Mesendoderm (in vitro differentiated cells): Measurements from ENCODE around the gene C9orf50.
A peak's percentile ranks its signal among the peaks of the same experiment; 100 is the strongest.

Source experiments
- DNase-seq: peaks from one replicate; pipeline ENCODE4 v3.0.0; 2013
- H2AK5ac ChIP-seq: 2 replicates; pipeline ENCODE4 v1.6.1; 2013; ENCODE audit warnings: low read length, inconsistent platforms
- H2BK120ac ChIP-seq: 2 replicates; pipeline ENCODE4 v1.6.1; 2013; ENCODE audit warnings: low read depth, mild to moderate bottlenecking, low read length, moderate library complexity, mixed read lengths
- H2BK15ac ChIP-seq: replicated peaks from 2 replicates; pipeline ENCODE4 v1.6.1; 2013; ENCODE audit warnings: low read depth, mild to moderate bottlenecking, moderate library complexity
- H2BK5ac ChIP-seq: 2 replicates; pipeline ENCODE4 v1.6.1; 2013; ENCODE audit warnings: low read length, inconsistent platforms
- H3K18ac ChIP-seq: 2 replicates; pipeline ENCODE4 v1.6.1; 2013; ENCODE audit warnings: mild to moderate bottlenecking, low read length, mixed read lengths
- H3K23ac ChIP-seq: one replicate; pipeline ENCODE4 v1.6.1; 2013; ENCODE audit warnings: low read length
- H3K27ac ChIP-seq: 2 replicates; pipeline ENCODE4 v1.5.1; 2013; ENCODE audit warnings: low read depth, mild to moderate bottlenecking, inconsistent platforms, low read length, moderate library complexity
- H3K27me3 ChIP-seq: 2 replicates; pipeline ENCODE4 v1.6.1; 2013; ENCODE audit warnings: low read length, control low read depth, mild to moderate bottlenecking, inconsistent platforms; ENCODE audit not compliant: insufficient read depth, poor library complexity
- H3K36me3 ChIP-seq: 2 replicates; pipeline ENCODE4 v1.6.1; 2013; ENCODE audit warnings: low read length, inconsistent platforms; ENCODE audit not compliant: control insufficient read depth, insufficient read depth
- H3K4ac ChIP-seq: one replicate; pipeline ENCODE4 v1.6.1; 2013; ENCODE audit warnings: low read depth, mild to moderate bottlenecking, low read length, moderate library complexity
- H3K4me1 ChIP-seq: 2 replicates; pipeline ENCODE4 v1.6.1; 2013; ENCODE audit warnings: low read depth, low read length, inconsistent platforms; ENCODE audit not compliant: control insufficient read depth
- H3K4me2 ChIP-seq: 2 replicates; pipeline ENCODE4 v1.6.1; 2013; ENCODE audit warnings: low read length
- H3K4me3 ChIP-seq: 2 replicates; pipeline ENCODE4 v1.5.1; 2013; ENCODE audit warnings: mild to moderate bottlenecking, low read length
- H3K56ac ChIP-seq: one replicate; pipeline ENCODE4 v1.6.1; 2013; ENCODE audit warnings: low read length
- H3K79me1 ChIP-seq: 2 replicates; pipeline ENCODE4 v1.6.1; 2013; ENCODE audit warnings: low read length, inconsistent platforms
- H3K79me2 ChIP-seq: 2 replicates; pipeline ENCODE4 v1.6.1; 2013; ENCODE audit warnings: mild to moderate bottlenecking, low read length; ENCODE audit not compliant: control insufficient read depth, insufficient read depth
- H3K9ac ChIP-seq: 2 replicates; pipeline ENCODE4 v1.6.1; 2013; ENCODE audit warnings: low read length, inconsistent platforms
- H4K5ac ChIP-seq: one replicate; pipeline ENCODE4 v1.6.1; 2013; ENCODE audit warnings: low read length
- H4K8ac ChIP-seq: one replicate; pipeline ENCODE4 v1.6.1; 2013; ENCODE audit warnings: low read depth, mild to moderate bottlenecking, control low read depth, low read length, moderate library complexity
- WGBS: extraction: QIAGEN DNeasy Blood & Tissue Kit; methylation state at CpG from one replicate; pipeline ENCODE4 v1.1.7; 2013; ENCODE audit warnings: low lambda C conversion rate, missing lambda C conversion rate; ENCODE audit not compliant: insufficient coverage; ENCODE audit errors: extremely low coverage; 5-methylcytosine and 5-hydroxymethylcytosine counted together

Gene C9orf50

GRCh38 chr9:129614932-129615331 lies 6.0 kb downstream of the C9orf50 start:
- no peaks in the 10 kb centered on the region for H3K4me1 ChIP-seq
- no peak overlapping the region for H3K4me3 ChIP-seq
- no peak overlapping the region for H2BK120ac ChIP-seq
- no peaks in the 10 kb centered on the region for H3K36me3 ChIP-seq
- no peak overlapping the region for H3K56ac ChIP-seq
- H3K4ac ChIP-seq = no peak overlapping the region
- no peak overlapping the region for H3K27ac ChIP-seq
- H4K8ac ChIP-seq = no peak overlapping the region
- no peak overlapping the region for H2BK15ac ChIP-seq
- no peaks in the 10 kb centered on the region for H3K27me3 ChIP-seq
- H3K4me2 ChIP-seq = no peak overlapping the region
- no peak overlapping the region for H3K23ac ChIP-seq
- no peak for DNase-seq
- WGBS = no CpG with 5 or more reads among the region's 10 CpGs
- H2BK5ac ChIP-seq = no peak overlapping the region
- H3K79me2 ChIP-seq = no peaks in the 10 kb centered on the region
- H3K9ac ChIP-seq = no peak overlapping the region
- H3K79me1 ChIP-seq = no peaks in the 10 kb centered on the region
- no peak overlapping the region for H4K5ac ChIP-seq
- H3K18ac ChIP-seq = no peak overlapping the region
- H2AK5ac ChIP-seq = no peak overlapping the region

GRCh38 chr9:129613520-129614175 lies 7.3 kb downstream of the C9orf50 start:
- WGBS = no CpG with 5 or more reads among the region's 19 CpGs
- H3K4me2 ChIP-seq = no peak overlapping the region

DNA sequence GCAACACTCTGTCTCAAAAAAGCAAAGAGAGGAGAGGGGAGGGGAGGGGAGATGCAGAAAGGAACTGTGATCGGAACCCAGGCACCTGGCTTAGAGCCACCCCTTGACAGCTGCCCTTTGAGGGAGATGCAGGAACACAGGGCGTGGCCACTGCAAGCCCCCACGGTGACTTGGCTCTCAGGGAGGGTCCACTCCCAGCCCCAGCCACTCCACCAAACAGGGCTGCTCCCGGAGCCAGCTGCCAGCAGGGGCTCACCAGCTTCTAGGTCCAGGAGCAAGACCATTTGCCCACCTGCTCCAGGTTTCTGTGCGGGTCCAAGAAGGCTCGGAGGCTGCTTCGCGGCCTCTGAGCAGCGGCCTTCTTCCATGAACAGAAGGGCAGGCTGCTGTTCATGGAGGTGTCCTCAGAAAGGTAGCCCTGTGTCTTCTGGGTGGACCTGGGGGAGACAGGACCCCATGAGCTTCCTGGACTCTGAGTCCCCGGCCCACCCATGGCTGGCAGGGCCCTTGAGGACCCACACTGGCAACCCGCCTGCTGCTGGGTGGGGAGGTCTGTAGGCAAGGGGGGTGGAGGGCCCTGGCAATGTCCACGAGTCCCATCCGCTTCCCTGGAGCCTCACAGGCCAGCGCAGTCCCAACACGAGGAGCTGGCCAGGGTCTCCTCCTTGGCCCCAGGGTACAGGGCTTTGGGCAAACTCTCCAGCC lies 7.9 kb downstream of the C9orf50 start:
- WGBS = no CpG with 5 or more reads among the region's 15 CpGs
- H3K79me1 ChIP-seq = no peaks in the 10 kb centered on the region
- no peaks in the 10 kb centered on the region for H3K36me3 ChIP-seq
- no peak overlapping the region for H2BK15ac ChIP-seq
- H4K8ac ChIP-seq = no peak overlapping the region
- H3K79me2 ChIP-seq = no peaks in the 10 kb centered on the region
- H3K27me3 ChIP-seq = no peaks in the 10 kb centered on the region
- H3K4me1 ChIP-seq = peaks cover 3% of the 10 kb centered on the region
- H3K4me3 ChIP-seq = no peak overlapping the region
- no peak overlapping the region for H3K27ac ChIP-seq
- no peak for DNase-seq
- H3K18ac ChIP-seq = no peak overlapping the region
- H3K4ac ChIP-seq = no peak overlapping the region
- H4K5ac ChIP-seq = no peak overlapping the region
- H3K9ac ChIP-seq = no peak overlapping the region
- peak overlapping the region; percentile 15 for H3K56ac ChIP-seq
- no peak overlapping the region for H2BK120ac ChIP-seq
- H2AK5ac ChIP-seq = no peak overlapping the region
- H2BK5ac ChIP-seq = no peak overlapping the region
- H3K4me2 ChIP-seq = no peak overlapping the region
- no peak overlapping the region for H3K23ac ChIP-seq

More at GRCh38 chr9:129613520-129614175, 7.3 kb downstream of the C9orf50 start:
- no peak overlapping the region for H3K23ac ChIP-seq
- H2BK120ac ChIP-seq = no peak overlapping the region
- no peak overlapping the region for H3K18ac ChIP-seq
- no peak overlapping the region for H2AK5ac ChIP-seq
- peaks cover 3% of the 10 kb centered on the region for H3K4me1 ChIP-seq
- H2BK15ac ChIP-seq = no peak overlapping the region
- no peaks in the 10 kb centered on the region for H3K36me3 ChIP-seq
- H2BK5ac ChIP-seq = no peak overlapping the region
- no peak overlapping the region for H3K4ac ChIP-seq
- DNase-seq = no peak
- H4K5ac ChIP-seq = no peak overlapping the region
- no peak overlapping the region for H3K4me3 ChIP-seq
- H3K79me1 ChIP-seq = no peaks in the 10 kb centered on the region
- H3K79me2 ChIP-seq = no peaks in the 10 kb centered on the region
- no peak overlapping the region for H3K27ac ChIP-seq
- no peak overlapping the region for H4K8ac ChIP-seq
- H3K56ac ChIP-seq = peak overlapping the region; percentile 15
- no peaks in the 10 kb centered on the region for H3K27me3 ChIP-seq
- no peak overlapping the region for H3K9ac ChIP-seq

- Histone ChIP-seq H3K79me1 (no peaks in the 10 kb centered on the region), H3K4me1 (peaks cover 5% of the 10 kb centered on the region), H2BK120ac (no peak overlapping the region), H3K27me3 (no peaks in the 10 kb centered on the region), H3K27ac (no peak overlapping the region), H2BK5ac (no peak overlapping the region), H4K5ac (no peak overlapping the region), H4K8ac (no peak overlapping the region), H3K79me2 (no peaks in the 10 kb centered on the region), H3K56ac (no peak overlapping the region), H3K4me2 (no peak overlapping the region), H3K18ac (no peak overlapping the region), H3K4me3 (no peak overlapping the region), H3K9ac (no peak overlapping the region), H2AK5ac (peak overlapping the region; percentile 93), H2BK15ac (no peak overlapping the region), H3K23ac (no peak overlapping the region), H3K36me3 (no peaks in the 10 kb centered on the region), H3K4ac (no peak overlapping the region)
- no peak for DNase-seq
- no CpG with 5 or more reads among the region's 7 CpGs for WGBS
Observed at GRCh38 chr9:129612123-129612522, 8.8 kb downstream of the C9orf50 start.

- H3K36me3 ChIP-seq = no peaks in the 10 kb centered on the region
- H3K23ac ChIP-seq = no peak overlapping the region
- H4K8ac ChIP-seq = no peak overlapping the region
- DNase-seq = no peak
- no peak overlapping the region for H2AK5ac ChIP-seq
- peak overlapping the region; percentile 38 for H3K56ac ChIP-seq
- no peak overlapping the region for H3K4me3 ChIP-seq
- H3K79me1 ChIP-seq = no peaks in the 10 kb centered on the region
- no peak overlapping the region for H3K9ac ChIP-seq
- no CpG with 5 or more reads among the region's 12 CpGs for WGBS
- H3K4ac ChIP-seq = no peak overlapping the region
- H3K27me3 ChIP-seq = no peaks in the 10 kb centered on the region
- no peak overlapping the region for H2BK5ac ChIP-seq
- H3K79me2 ChIP-seq = no peaks in the 10 kb centered on the region
- no peak overlapping the region for H3K18ac ChIP-seq
- no peak overlapping the region for H3K27ac ChIP-seq
- no peak overlapping the region for H3K4me2 ChIP-seq
- H3K4me1 ChIP-seq = peaks cover 5% of the 10 kb centered on the region
- H2BK15ac ChIP-seq = no peak overlapping the region
- no peak overlapping the region for H4K5ac ChIP-seq
- H2BK120ac ChIP-seq = no peak overlapping the region
Observed at GRCh38 chr9:129611307-129611800, 9.5 kb downstream of the C9orf50 start.
